GM21529 (cell line): Measurements from ENCODE around the gene SERPING1.
A peak's percentile ranks its signal among the peaks of the same experiment; 100 is the strongest.
"Not testable (repeated sequence)": the region's sequence is repeated elsewhere in the genome, so short reads cannot be mapped to it uniquely, and the experiment has no call there.

Experiments used
- ATAC-seq: cut with Tn5 transposase; IDR thresholded peaks from one replicate; pipeline ENCODE4 v1.9.1; 2021; ENCODE audit not compliant: unreplicated experiment

SERPING1 gene

GRCh38 chr11:57652230-57652629, 54.7 kb downstream of the SERPING1 start:
- ATAC-seq = not testable (repeated sequence)

GRCh38 chr11:57652662-57653061, 55.2 kb downstream of the SERPING1 start:
- no peak for ATAC-seq

- ATAC-seq = no peak
These were observed 55.7 kb downstream of the SERPING1 start for GRCh38 chr11:57653163-57653562.

- no peak for ATAC-seq
These were observed 59.4 kb downstream of the SERPING1 start for GRCh38 chr11:57656885-57657193.

GRCh38 chr11:57657194-57658022, 59.9 kb downstream of the SERPING1 start, which contains the start of gene CLP1:
CLP1 (plus strand) TSS chr11:57657762; CDS start chr11:57659477, 1,715 bp downstream.
- ATAC-seq = peak; percentile 99

GRCh38 chr11:57658023-57658361, 60.5 kb downstream of the SERPING1 start:
- ATAC-seq = no peak

- ATAC-seq = no peak
These were observed 62.2 kb downstream of the SERPING1 start for GRCh38 chr11:57659669-57660068.

- no peak for ATAC-seq
These were observed 65.4 kb downstream of the SERPING1 start for GRCh38 chr11:57662893-57663292.

- ATAC-seq = no peak
These were observed 66.5 kb downstream of the SERPING1 start for GRCh38 chr11:57663975-57664374.
